Erythroblast (primary cell): ENCODE measurements around the gene CDK5RAP2.

ENCODE experiments used
- GATA1 ChIP-seq: IDR thresholded peaks from 2 replicates; pipeline ENCODE4 v1.6.1; 2011; ENCODE audit warnings: low read depth, mild to moderate bottlenecking, control low read depth, low read length, moderate library complexity
- POLR2A ChIP-seq: IDR thresholded peaks from 2 replicates; pipeline ENCODE4 v1.6.1; 2011; ENCODE audit warnings: mild to moderate bottlenecking, low read length

DNA sequence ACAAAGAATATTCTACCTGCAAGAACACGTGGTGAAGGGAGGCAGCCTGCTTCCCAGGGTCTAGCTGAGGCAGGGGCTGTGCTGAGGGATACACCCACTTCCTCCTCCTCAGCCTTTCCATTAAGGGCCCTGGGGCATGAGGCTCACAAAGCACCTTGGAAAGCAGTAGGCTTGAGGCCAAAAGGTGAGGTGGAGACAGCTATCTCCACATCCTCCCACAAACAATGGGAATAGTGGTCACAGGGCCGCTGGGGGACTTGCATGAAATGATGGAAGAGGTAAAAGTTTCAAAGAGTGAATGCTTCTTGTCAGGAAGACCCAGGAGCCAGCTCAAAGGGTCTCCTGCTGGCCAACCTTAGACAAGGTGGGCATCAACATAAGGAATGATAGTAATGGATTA is 207.9 kb downstream of the CDK5RAP2 start:
- TF ChIP-seq POLR2A (no peak), GATA1 (no peak)
